ENCODE results near the gene SNX25. TPM values are rescaled to one million over a fixed set of nuclear protein-coding genes. Genes with fewer than 3 reads are reported as not detected.

Gene SNX25
- total and polyA plus RNA-seq, 4 experiments from 2014 or later = 3.5 to 24.5 (median 15.7) TPM

DNA sequence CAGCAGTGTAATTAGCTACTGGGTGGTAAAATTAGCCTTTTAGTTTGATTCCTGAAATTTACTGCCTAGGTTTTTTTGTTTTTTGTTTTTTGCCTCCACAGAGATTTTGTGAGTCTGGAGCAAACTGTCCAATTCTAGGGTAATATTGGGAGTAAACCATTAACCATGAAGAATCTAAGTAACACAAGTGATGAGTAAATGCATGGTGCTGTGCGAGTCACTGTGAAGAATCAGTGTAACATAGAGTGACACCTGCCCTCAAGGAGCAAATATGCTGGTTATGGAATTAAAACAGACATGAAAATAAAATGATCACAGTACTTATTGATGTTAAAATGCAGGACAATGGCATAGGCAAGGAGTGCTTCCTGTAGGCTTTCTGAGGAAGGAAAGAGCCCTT is 126.2 kb downstream of the SNX25 start:
- no peak overlapping the region for H3K4me3 Mint-ChIP-seq
- Histone ChIP-seq H3K27me3 (ENCODE audit: insufficient read depth, low read length) (no peaks in the 10 kb centered on the region), H3K9me3 (ENCODE audit: control insufficient read depth in 1 of 2, low read length in 2 of 2) (no peaks in the 10 kb centered on the region), H3K36me3 (ENCODE audit: insufficient read depth, low read length) (no peaks in the 10 kb centered on the region), H3K4me1 (ENCODE audit: insufficient read depth, low read length) (peaks cover 14% of the 10 kb centered on the region), H3K27ac (ENCODE audit: low read depth, low read length) (no peak overlapping the region), H3K4me3 (ENCODE audit: low read length in 2 of 2) (no peak overlapping the region)
- intact Hi-C loops (cut with micrococcal nuclease) = no loop called here
- peaks cover 0 to 4% (median 0%) of the 10 kb centered on the region in 8 donors for H3K9me3 Mint-ChIP-seq
- no peak overlapping the region for H3K27ac Mint-ChIP-seq
- ChIA-PET POLR2A (ENCODE audit: partially characterized antibody) (no interaction called here), CTCF (ENCODE audit: partially characterized antibody) (interaction anchor here (1.1 kb wide), 1 partner anchor 152 kb away, joined by 3 read pairs; no protein-coding TSS in a partner anchor)
- no peaks in the 10 kb centered on the region for H3K27me3 Mint-ChIP-seq
- no peak for DNase-seq
- peaks cover 22 to 37% of the 10 kb centered on the region in 2 donors for H3K36me3 Mint-ChIP-seq
- H3K4me1 Mint-ChIP-seq = peaks cover 10 to 16% (median 14%) of the 10 kb centered on the region in 4 donors

DNA sequence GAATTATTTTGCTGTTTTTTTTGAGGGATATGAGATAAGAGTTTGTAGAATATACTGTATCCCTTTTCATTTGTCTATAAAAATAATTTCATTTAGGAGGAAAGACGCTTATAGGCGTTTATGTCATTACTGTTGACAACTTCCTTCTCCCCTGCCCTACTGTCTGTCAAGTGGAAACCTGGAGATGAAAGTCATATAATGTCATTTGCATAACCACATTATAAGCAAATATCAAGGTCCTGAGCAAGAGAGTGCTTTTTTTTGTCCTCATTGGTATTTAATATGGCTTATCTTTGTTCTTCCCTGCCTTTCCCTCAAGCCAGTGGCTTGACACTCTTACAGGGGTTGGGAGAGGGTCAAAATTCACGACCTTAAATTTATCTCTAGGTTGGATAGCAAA is 130.5 kb downstream of the SNX25 start:
- ChIA-PET CTCF (ENCODE audit: partially characterized antibody) (no interaction called here), POLR2A (ENCODE audit: partially characterized antibody) (no interaction called here)
- no peaks in the 10 kb centered on the region for H3K9me3 ChIP-seq (ENCODE audit: control insufficient read depth in 1 of 2, low read length in 2 of 2)
- H3K4me1 Mint-ChIP-seq = peaks cover 36 to 47% (median 43%) of the 10 kb centered on the region in 4 donors
- H3K4me3 Mint-ChIP-seq = no peak overlapping the region
- no peaks in the 10 kb centered on the region for H3K36me3 ChIP-seq (ENCODE audit: insufficient read depth, low read length)
- H3K36me3 Mint-ChIP-seq = peaks cover 20 to 43% of the 10 kb centered on the region in 2 donors
- peak overlapping the region in 2 of 7 donors; percentile 38 to 79 for H3K27ac Mint-ChIP-seq
- peak in 3 of 5 donors; percentile 2 to 19 (median 11) for DNase-seq
- no peak overlapping the region for H3K27ac ChIP-seq (ENCODE audit: low read depth, low read length)
- H3K27me3 Mint-ChIP-seq = no peaks in the 10 kb centered on the region
- intact Hi-C loops (cut with micrococcal nuclease) = no loop called here
- peaks cover 29% of the 10 kb centered on the region for H3K4me1 ChIP-seq (ENCODE audit: insufficient read depth, low read length)
- H3K27me3 ChIP-seq (ENCODE audit: insufficient read depth, low read length) = no peaks in the 10 kb centered on the region
- no peak overlapping the region for H3K4me3 ChIP-seq (ENCODE audit: low read length in 2 of 2)
- H3K9me3 Mint-ChIP-seq = peaks cover 0 to 4% (median 0%) of the 10 kb centered on the region in 8 donors

DNA sequence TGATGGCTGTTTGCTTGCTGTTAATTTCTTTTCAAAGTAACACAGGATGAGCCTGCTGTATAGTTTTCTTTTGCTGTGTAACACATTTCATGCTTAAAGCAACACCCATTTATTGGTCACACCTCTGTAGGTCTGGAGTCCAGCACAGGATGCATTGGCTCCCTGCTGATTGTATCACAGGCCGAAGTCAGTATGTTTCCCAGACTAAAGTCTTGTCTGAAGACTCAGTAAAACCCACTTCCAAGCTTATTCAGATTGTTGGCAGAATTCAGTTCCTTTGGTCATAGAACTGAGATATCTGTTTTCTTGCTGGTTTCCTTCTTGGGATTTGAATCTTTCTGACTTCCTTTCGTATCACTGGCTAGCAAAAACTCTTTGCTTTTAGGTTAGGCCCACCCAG is 132.0 kb downstream of the SNX25 start:
- ChIA-PET POLR2A (ENCODE audit: partially characterized antibody) (interaction anchor here (1.8 kb wide), 1 partner anchor 55 kb away, joined by 4 read pairs; the partner anchor contains the start of genes ANKRD37 and LRP2BP), CTCF (ENCODE audit: partially characterized antibody) (no interaction called here)
- Mint-ChIP-seq H3K27me3 (no peaks in the 10 kb centered on the region), H3K27ac (peak overlapping the region in 1 of 7 donors; percentile 37), H3K9me3 (peaks cover 0 to 4% (median 0%) of the 10 kb centered on the region in 8 donors), H3K4me3 (no peak overlapping the region), H3K36me3 (peaks cover 21 to 35% of the 10 kb centered on the region in 2 donors), H3K4me1 (peaks cover 39 to 51% (median 46%) of the 10 kb centered on the region in 4 donors)
- Histone ChIP-seq H3K27ac (ENCODE audit: low read depth, low read length) (no peak overlapping the region), H3K36me3 (ENCODE audit: insufficient read depth, low read length) (no peaks in the 10 kb centered on the region), H3K4me1 (ENCODE audit: insufficient read depth, low read length) (peaks cover 38% of the 10 kb centered on the region), H3K4me3 (ENCODE audit: low read length in 2 of 2) (no peak overlapping the region), H3K27me3 (ENCODE audit: insufficient read depth, low read length) (no peaks in the 10 kb centered on the region), H3K9me3 (ENCODE audit: control insufficient read depth in 1 of 2, low read length in 2 of 2) (no peaks in the 10 kb centered on the region)
- no peak for DNase-seq
- intact Hi-C loops (cut with micrococcal nuclease) = no loop called here

DNA sequence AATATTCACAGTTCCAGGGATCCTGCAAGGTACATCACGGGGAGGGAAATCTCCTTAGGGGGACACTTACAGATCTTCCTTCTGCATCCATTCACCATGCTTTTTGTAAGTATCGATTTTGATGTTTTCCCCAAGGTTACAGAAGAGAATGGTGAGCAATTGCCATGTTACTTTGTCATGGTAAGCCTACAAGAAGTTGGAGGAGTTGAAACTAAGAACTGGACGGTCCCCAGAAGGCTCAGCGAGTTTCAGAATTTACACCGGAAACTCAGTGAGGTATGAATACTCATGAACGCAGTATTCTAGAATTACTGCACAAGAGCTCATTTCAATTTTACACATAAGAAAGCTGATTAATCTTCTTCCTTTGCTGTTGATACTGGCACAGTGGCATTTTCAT is 132.4 kb downstream of the SNX25 start:
- H3K4me1 Mint-ChIP-seq = peaks cover 39 to 54% (median 45%) of the 10 kb centered on the region in 4 donors
- H3K27me3 Mint-ChIP-seq = no peaks in the 10 kb centered on the region
- ChIA-PET CTCF (ENCODE audit: partially characterized antibody) (interaction anchor here (1.5 kb wide), 1 partner anchor 54 kb away, joined by 3 read pairs; the partner anchor contains the start of gene LRP2BP), POLR2A (ENCODE audit: partially characterized antibody) (interaction anchor here (1.8 kb wide), 1 partner anchor 54 kb away, joined by 4 read pairs; the partner anchor contains the start of genes ANKRD37 and LRP2BP)
- Histone ChIP-seq H3K9me3 (ENCODE audit: control insufficient read depth in 1 of 2, low read length in 2 of 2) (no peaks in the 10 kb centered on the region), H3K27ac (ENCODE audit: low read depth, low read length) (no peak overlapping the region), H3K4me1 (ENCODE audit: insufficient read depth, low read length) (peaks cover 38% of the 10 kb centered on the region), H3K4me3 (ENCODE audit: low read length in 2 of 2) (no peak overlapping the region), H3K27me3 (ENCODE audit: insufficient read depth, low read length) (no peaks in the 10 kb centered on the region), H3K36me3 (ENCODE audit: insufficient read depth, low read length) (no peaks in the 10 kb centered on the region)
- peaks cover 0 to 4% (median 0%) of the 10 kb centered on the region in 8 donors for H3K9me3 Mint-ChIP-seq
- peaks cover 23 to 37% of the 10 kb centered on the region in 2 donors for H3K36me3 Mint-ChIP-seq
- peak overlapping the region in 3 of 7 donors; percentile 14 to 28 (median 16) for H3K27ac Mint-ChIP-seq
- intact Hi-C loops (cut with micrococcal nuclease) = no loop called here
- DNase-seq = no peak
- H3K4me3 Mint-ChIP-seq = peak overlapping the region in 4 of 8 donors; percentile 18 to 70 (median 40)

DNA sequence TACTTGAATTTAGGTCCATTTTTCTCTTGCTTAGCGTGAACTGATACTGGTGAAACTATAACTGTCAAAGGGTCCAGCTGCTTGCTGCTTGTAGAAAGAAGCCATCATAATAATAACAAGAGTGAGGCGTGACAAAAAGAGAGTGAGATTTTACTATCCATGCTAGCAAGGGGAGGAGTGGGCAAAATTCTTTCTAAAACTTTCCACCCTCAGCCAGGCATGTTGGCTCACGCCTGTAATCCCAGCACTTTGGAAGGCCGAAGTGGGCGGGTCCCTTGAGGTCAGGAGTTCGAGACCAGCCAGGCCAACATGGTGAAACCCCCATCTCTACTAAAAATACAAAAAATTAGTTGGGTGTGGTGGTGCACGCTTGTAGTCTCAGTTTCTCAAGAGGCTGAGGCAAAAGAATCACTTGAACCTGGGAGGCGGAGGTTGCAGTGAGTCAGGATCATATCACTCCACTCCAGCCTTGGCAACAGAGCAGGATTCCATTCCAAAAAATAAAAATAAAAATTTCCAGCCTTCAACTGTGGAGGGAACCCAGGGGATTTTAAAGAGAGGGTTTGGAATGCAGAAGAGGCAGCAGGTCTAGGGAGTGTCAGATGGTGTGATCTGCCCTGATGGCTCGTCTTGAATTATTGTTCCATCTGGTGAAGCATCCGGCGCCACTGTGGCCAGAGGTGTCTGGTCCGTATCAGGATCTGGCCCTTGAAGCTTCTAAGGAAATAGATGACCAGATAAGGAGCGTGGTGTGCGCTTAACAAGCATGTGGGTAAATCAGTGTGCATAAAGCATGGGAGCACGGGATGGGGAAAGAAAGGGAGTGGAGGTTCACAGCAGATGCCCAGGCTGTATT is 134.6 kb downstream of the SNX25 start:
- Mint-ChIP-seq H3K36me3 (peaks cover 22 to 45% of the 10 kb centered on the region in 2 donors), H3K4me3 (peak overlapping the region in 2 of 8 donors; percentile 44 to 61), H3K27me3 (no peaks in the 10 kb centered on the region), H3K4me1 (peaks cover 39 to 56% (median 45%) of the 10 kb centered on the region in 4 donors), H3K9me3 (peaks cover 0 to 3% (median 0%) of the 10 kb centered on the region in 8 donors), H3K27ac (peak overlapping the region in 5 of 7 donors; percentile 43 to 85 (median 74))
- Histone ChIP-seq H3K27me3 (ENCODE audit: insufficient read depth, low read length) (no peaks in the 10 kb centered on the region), H3K36me3 (ENCODE audit: insufficient read depth, low read length) (no peaks in the 10 kb centered on the region), H3K4me3 (ENCODE audit: low read length in 2 of 2) (no peak overlapping the region), H3K27ac (ENCODE audit: low read depth, low read length) (no peak overlapping the region), H3K4me1 (ENCODE audit: insufficient read depth, low read length) (peaks cover 38% of the 10 kb centered on the region), H3K9me3 (ENCODE audit: control insufficient read depth in 1 of 2, low read length in 2 of 2) (no peaks in the 10 kb centered on the region)
- ChIA-PET CTCF (ENCODE audit: partially characterized antibody) (no interaction called here), POLR2A (ENCODE audit: partially characterized antibody) (no interaction called here)
- no peak for DNase-seq
- intact Hi-C loops (cut with micrococcal nuclease) = no loop called here

DNA sequence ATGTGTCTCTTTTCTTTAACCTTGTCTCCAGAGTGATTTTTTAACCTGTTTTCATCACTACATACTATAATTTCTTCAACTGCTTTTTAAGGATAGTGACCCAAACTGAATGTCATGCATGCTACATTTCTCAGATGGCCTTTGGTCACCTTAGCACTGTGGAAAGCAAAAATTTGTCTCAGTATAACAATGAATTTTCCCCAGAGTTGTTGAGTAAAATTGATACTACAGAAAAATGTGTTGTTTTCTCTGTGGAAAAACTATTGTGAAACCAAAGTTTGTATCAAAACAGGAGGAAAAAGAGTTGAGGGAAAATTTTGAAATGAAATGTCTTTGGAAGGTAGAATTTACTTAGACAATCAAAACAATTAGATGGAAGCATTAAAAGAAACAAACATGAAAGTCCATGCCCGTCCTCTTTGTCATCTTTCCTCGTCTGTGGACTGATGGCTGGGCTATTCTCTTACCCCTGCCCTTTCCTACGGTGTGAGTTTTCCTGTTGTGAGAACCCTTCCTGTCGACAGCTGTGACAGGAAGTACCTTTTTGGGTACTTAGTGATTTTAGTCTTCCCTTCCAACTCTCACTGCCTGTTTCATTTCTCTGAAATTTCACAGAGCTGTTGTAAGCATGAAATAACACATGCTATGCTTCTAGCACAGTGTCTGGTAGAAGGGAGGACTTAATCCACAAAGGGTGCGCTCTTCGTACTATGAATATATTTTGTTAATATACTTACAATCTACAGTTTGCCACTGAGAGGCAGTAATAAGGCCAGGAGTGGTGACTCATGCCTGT is 135.5 kb downstream of the SNX25 start:
- H3K27ac ChIP-seq (ENCODE audit: low read depth, low read length) = no peak overlapping the region
- peaks cover 29% of the 10 kb centered on the region for H3K4me1 ChIP-seq (ENCODE audit: insufficient read depth, low read length)
- peak overlapping the region in 6 of 8 donors; percentile 3 to 69 (median 48) for H3K4me3 Mint-ChIP-seq
- H3K9me3 Mint-ChIP-seq = peaks cover 0 to 3% (median 0%) of the 10 kb centered on the region in 8 donors
- ChIA-PET POLR2A (ENCODE audit: partially characterized antibody) (interaction anchor here (0.7 kb wide), 1 partner anchor 81 kb away, joined by 3 read pairs; the partner anchor contains the start of gene UFSP2), CTCF (ENCODE audit: partially characterized antibody) (interaction anchor here (1.3 kb wide), 1 partner anchor 253 kb away, joined by 4 read pairs; no protein-coding TSS in a partner anchor)
- intact Hi-C loops (cut with micrococcal nuclease) = no loop called here
- peaks cover 34 to 50% (median 37%) of the 10 kb centered on the region in 4 donors for H3K4me1 Mint-ChIP-seq
- H3K36me3 Mint-ChIP-seq = peaks cover 30 to 45% of the 10 kb centered on the region in 2 donors
- no peaks in the 10 kb centered on the region for H3K36me3 ChIP-seq (ENCODE audit: insufficient read depth, low read length)
- H3K27me3 ChIP-seq (ENCODE audit: insufficient read depth, low read length) = no peaks in the 10 kb centered on the region
- DNase-seq = peak in 1 of 5 donors; percentile 3
- H3K27me3 Mint-ChIP-seq = no peaks in the 10 kb centered on the region
- H3K9me3 ChIP-seq (ENCODE audit: control insufficient read depth in 1 of 2, low read length in 2 of 2) = no peaks in the 10 kb centered on the region
- no peak overlapping the region for H3K4me3 ChIP-seq (ENCODE audit: low read length in 2 of 2)
- H3K27ac Mint-ChIP-seq = peak overlapping the region; percentile 22 to 87 (median 59)

Data from CD4-positive, alpha-beta memory T cell (primary cell).